HL-60 (cell line): ENCODE data around the gene SETD1B.
A peak's percentile ranks its signal among the peaks of the same experiment; 100 is the strongest.

Experiments used
- CTCF ChIP-seq: IDR thresholded peaks from one replicate; pipeline ENCODE4 v1.5.1; 2011; ENCODE audit warnings: low read length, control low read depth, inconsistent platforms; ENCODE audit not compliant: insufficient read depth
- TF ChIP-seq, protein P1 (sequence below): IDR thresholded peaks from 2 replicates; pipeline ENCODE4 v1.6.1; 2012; ENCODE audit warnings: low read depth; ENCODE audit not compliant: insufficient replicate concordance

DNA sequence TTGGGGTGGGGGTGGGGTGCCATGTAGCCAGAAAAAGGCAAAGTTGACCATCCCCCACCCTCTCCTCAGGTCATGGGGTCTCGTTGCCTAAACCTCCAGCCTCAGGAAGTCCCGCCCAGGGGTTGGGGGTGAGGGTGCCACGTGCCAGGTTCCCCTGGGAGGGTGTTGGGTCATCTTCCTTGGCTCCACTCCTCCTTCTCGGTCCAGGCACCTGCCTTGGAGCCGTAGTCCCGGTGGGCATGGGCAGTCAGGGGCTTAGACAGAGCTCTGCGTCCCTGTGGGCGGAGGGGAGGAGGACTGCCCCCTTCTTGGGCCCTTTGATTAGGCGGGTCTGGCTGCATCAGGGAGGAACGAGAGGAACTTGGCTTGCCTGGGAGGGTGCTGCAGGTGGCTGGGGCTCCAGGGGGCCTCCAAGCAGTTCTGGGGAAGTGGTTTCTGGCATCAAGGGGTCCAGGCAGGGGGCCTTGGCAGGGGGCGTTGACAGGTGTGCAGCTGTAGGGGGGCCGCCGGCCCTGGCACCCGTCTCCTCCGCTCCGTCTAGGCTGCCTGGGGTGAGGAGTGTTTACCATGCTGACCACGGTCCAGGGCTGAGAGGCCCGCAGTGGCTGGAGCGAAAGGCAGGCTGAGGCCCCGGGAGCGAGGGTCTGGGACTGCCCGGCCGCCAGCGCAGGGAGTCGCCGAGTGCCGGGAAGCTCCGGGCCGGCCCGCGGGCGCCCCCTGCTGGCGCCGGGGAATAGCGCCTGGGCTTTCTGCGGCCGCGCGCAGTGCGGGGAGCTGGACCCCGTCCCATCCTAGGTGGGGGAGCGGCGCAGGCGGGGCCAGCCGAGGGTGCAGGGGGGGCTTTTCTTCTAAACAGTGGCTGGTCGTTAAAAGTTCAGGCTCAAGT lies 7.9 kb downstream of the SETD1B start:
- TF ChIP-seq CTCF = peak; percentile 49
- TF ChIP-seq, protein P1, sequence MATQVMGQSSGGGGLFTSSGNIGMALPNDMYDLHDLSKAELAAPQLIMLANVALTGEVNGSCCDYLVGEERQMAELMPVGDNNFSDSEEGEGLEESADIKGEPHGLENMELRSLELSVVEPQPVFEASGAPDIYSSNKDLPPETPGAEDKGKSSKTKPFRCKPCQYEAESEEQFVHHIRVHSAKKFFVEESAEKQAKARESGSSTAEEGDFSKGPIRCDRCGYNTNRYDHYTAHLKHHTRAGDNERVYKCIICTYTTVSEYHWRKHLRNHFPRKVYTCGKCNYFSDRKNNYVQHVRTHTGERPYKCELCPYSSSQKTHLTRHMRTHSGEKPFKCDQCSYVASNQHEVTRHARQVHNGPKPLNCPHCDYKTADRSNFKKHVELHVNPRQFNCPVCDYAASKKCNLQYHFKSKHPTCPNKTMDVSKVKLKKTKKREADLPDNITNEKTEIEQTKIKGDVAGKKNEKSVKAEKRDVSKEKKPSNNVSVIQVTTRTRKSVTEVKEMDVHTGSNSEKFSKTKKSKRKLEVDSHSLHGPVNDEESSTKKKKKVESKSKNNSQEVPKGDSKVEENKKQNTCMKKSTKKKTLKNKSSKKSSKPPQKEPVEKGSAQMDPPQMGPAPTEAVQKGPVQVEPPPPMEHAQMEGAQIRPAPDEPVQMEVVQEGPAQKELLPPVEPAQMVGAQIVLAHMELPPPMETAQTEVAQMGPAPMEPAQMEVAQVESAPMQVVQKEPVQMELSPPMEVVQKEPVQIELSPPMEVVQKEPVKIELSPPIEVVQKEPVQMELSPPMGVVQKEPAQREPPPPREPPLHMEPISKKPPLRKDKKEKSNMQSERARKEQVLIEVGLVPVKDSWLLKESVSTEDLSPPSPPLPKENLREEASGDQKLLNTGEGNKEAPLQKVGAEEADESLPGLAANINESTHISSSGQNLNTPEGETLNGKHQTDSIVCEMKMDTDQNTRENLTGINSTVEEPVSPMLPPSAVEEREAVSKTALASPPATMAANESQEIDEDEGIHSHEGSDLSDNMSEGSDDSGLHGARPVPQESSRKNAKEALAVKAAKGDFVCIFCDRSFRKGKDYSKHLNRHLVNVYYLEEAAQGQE = no peak
